Endothelial cell of hepatic sinusoid (primary cell): ENCODE results near the gene RPL34.

Experiments used
- in situ Hi-C: cut with HindIII; loops from 2 replicates; pipeline ENCODE4 v1.10.0; 2017; ENCODE audit warnings: low sequenced_read_pairs

RPL34 gene

DNA sequence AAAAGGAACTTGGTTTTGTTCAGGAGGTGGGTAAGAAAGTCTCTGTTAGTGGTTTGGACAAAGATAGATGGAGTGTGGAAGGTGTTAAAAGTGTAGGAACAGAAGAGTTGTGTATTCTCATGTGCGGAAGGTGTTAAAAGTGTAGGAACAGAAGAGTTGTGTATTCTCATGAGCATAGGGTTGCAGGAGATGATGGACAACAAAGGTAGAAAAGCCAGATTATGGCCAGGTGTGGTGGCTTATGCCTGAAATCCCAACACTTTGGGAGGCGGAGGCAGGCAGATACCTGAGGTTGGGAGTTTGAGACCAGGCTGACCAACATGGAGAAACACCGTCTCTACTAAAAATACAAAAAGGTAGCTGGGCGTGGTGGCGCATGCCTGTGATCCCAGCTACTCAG is 2.5 kb downstream of the RPL34 start:
- in situ Hi-C loops: no loop called here

GRCh38 chr4:108624263-108625056 is 4.1 kb downstream of the RPL34 start:
- in situ Hi-C loops: no loop called here

- in situ Hi-C loops: no loop called here
Measured at GRCh38 chr4:108626056-108626455, 5.7 kb downstream of the RPL34 start.

- in situ Hi-C loops: no loop called here
Measured at GRCh38 chr4:108628411-108628810, 8.0 kb downstream of the RPL34 start.

DNA sequence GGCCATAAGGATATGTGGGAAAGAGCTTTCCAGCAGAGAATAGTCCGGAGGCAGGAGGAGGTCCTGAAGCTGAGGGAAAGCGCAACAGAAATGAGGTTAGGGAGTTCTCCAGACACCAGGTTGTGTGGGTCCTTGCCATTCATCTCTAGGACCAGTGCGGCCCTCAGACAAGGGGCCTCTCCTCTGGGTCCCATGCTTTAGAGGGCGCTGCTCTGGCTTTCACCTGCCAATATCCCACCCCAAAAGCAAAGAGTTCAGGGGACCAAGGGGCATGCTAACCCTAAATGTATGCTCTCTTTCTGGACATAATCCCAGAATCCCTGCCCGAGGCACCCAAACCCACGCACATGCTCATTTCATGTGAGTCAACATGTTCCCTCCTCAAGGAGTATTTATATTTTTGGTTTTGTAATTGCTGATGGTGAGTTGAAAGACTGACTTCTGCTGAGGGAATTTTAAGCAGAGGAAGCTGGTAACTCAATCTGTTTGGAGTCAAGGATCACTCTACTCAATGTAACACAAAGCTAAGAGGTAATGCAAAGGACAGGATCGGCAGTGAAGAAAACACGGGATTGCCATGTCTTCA is 14.8 kb downstream of the RPL34 start:
- in situ Hi-C loops: no loop called here

DNA sequence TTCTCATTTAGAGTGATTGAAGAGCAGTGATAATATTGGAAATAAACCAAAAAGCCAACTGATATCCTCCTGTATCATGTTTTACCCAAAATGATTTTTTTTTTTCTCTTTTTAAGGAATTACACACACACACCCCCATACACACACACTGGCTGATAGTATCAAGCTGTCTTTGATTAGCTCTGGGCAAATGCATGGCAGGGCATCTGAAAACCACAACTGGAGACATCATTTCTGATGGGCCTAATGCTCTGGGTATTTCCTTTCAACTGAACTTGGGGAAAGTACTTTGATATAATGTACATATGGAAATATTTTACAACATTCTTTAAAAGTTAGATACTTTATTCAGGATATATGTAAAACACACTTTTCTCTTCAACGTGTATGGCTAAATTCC is 15.9 kb downstream of the RPL34 start:
- in situ Hi-C loops: no loop called here

DNA sequence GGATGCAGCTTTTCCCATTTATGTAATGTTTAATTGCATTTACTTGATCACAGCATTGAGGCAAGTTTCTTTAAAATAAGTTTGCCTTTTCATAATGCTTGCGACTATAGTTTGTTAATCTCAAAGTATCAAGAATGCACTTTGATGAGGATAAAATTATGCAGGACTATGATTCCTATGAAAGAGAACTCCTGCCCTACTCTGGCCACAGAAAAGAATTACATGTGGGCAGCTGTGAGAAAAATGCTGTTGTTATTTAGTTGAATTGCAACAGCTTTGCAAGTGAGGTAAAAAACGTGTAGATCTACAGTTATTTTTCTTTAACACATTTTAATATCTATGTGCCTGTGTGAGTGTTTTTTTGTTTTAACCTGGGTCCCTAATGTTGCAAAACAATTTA is 17.5 kb downstream of the RPL34 start:
- in situ Hi-C loops: no loop called here

GRCh38 chr4:108644237-108644636 is 23.9 kb downstream of the RPL34 start:
- in situ Hi-C loops: no loop called here

DNA sequence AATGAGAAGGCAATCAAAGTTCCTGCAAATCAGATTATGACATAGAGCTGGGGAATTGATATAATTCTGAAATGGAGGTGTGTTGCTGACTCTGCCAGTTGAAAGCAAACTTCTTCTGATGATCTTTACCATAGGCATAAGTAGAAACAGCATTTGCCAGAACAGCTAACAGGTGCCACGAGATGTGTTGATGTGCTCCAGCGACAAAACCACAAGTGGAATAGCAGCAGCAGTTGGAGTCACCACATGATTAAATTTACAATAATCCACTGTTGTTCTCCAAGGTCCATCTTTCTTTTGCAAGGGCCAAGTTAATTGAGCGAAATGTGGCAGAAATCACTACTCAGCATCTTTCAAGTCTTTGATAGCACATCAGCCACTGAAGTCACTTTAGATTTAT is 26.3 kb downstream of the RPL34 start:
- in situ Hi-C loops: no loop called here

DNA sequence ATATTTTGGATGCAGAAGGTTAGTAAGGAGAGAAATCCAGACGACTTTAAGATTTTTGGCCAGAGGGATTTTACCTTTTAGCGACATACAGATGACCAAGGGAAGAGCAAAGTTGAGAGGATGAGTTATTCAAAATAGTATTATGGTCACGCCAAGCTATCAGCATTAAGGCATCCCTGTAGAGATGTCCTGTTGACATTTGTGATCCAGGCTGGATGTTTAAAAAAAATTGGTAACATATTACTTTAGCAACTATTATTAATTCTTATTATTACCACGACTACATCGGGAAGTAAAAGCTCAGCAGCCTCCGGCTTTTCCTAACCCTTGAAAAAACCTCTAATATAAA is 29.5 kb downstream of the RPL34 start:
- in situ Hi-C loops: no loop called here

- in situ Hi-C loops: no loop called here
Measured at GRCh38 chr4:108650212-108651013, 30.0 kb downstream of the RPL34 start, which contains the start of gene OSTC. Gene OSTC (plus strand): TSS chr4:108650599. CDS start chr4:108650656, 57 bp downstream.

GRCh38 chr4:108651014-108651791 is 30.8 kb downstream of the RPL34 start:
- in situ Hi-C loops: no loop called here

GRCh38 chr4:108662629-108663028 is 42.3 kb downstream of the RPL34 start:
- in situ Hi-C loops: no loop called here

GRCh38 chr4:108674356-108674977 is 54.1 kb downstream of the RPL34 start:
- in situ Hi-C loops: no loop called here
